DMS79 (cell line): Measurements from ENCODE around the gene DACH1.

Experiments
- DNase-seq: peaks from one replicate; lab custom pipeline; 2025; lab: John Stamatoyannopoulos, UW

DACH1 gene

DNA sequence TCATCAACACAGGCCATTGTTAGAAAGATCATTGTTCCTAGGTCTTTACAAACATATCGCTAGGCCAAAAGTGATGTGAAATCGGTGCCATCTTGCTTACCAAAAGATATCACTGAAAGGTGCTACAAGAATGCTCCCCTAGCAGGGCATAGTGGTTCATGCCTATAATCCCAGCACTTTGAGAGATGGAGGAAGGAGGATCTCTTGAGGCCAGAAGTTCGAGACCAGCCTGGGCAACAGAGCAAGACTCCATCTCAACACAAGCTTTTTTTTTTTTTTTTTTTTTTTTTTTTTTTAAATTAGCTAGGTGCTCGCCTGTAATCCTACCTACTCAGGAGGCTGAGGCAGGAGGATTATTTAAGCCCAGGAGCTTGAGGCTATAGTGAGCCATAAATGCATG lies 92.1 kb downstream of the DACH1 start:
- DNase-seq, result no peak

DNA sequence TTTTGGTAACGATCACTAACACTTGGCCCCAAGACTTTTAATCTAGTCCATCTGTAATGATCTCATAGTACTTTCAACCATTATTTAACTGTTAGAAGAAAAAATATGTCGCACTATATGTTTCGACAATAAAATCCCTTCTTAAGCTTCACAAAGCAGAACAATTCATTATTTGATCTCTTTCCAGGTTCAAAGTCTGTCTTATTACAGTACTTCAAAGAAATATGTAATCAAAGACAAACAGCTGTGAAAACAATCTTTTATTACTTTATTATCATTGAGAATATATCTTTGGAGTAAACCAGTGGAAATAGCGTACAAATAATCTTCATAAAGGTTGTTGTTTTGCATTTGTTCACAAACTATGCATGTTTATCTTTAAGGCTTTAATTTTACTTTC lies 93.5 kb downstream of the DACH1 start:
- no peak for DNase-seq

DNA sequence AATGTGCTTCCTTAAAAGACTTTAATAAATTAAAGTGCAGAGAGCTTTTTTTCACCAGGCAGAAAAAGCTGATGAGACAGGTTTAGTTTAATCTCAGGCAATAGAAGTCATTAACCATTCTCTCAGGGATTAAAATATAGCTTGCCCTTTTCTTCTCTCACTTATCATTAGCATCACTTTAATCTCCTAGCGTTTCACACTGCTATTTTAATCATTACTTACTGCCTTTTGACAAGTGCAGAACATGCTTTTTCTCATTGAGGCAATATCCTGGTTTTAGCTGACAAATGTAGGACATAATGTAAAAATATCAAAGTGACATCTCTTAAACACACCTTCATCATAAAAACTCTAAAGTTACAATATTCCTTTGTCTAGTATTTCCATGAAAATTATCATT lies 94.6 kb downstream of the DACH1 start:
- no peak for DNase-seq

DNA sequence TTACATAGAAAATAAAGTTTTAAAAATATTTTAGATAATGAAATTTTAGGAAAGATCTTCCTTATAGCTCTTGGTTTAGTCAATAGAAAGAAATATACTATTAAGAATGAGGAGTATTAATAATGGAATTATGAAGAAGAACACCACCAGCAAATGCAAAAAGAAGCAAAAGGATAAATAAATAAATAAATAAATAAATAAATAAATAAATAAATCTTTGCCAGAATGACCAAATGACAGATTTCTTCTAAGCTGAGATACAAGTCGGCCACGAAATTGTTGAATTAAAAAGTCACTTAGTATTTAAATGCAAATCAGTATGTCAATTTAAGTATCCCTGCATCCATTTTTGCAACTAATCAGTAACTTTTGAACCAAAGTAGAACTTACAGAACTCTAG lies 95.9 kb downstream of the DACH1 start:
- DNase-seq, result no peak

DNA sequence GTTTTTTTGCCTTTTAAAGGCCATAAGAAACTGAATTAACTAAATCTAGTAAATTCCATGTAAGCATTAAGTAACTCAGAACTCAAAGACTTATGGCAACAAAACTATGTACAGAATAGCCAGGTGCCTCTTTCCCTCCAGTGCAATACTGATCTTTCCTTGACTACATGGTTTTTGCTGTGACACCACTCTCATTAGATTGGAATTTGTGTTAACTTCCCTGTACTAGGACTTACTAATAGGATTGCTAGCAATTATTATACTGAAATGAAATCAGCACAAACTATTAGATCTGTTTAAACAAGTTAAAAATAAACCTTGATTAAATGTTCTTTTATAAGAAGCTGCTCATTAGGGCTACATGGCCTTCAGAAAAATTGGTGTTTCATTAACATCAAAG lies 96.3 kb downstream of the DACH1 start:
- no peak for DNase-seq

DNA sequence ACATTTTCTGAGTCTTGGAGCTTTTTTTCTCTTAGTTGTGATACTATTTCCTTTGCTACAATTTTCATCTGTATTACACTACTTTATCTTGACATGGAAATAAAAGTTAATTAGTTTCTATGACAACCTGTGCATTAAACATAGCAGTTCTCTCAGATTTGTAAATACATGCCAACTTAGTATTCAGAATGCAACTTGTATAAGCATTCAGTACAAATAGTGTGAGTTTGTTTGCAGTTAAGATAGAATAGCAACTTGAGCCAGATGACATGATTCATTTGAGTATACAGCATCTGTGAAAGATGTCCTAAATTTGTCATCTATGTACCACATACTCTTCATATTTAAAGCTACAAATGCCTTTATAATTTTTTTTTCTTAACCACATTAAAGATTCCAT lies 98.1 kb downstream of the DACH1 start:
- DNase-seq, result no peak

DNA sequence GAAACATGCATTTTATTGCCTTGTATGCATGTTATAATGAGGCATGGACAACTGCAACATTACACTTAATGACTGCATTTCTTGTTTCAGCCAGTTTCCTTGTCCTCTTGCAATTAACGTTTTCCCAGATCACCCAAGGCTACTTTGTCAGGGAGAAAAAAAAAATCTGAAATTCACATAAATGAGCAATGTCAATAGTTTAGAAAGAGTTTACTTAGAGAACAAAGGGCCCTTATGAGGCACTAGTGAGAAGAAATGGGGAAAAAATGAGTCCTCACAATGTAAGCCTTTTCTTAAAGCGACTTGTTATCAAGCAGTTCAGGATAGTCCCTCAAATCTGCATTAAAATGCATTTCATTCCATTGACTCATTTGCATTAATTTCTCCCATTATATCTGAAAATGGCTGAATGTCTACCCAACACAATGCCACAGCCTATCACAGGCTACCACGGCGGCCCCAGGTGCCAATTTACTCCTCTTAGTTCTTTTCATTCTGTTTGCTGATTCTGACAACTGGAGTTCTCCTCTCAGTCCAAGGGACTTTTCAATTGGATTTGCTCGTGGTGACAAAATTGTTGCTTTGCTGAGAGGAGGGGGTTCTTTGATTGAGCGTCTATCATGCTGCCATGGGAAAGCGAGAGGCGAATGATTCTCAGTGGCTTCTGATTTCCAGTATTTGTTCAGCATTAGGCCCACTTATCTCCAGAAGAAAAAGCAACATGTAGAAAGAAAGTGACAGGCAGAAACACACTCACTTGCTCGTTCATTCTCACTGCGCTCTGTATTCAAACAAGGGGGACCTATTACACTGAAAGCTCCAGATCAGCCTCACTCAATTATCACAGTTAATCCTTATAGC lies 107.1 kb downstream of the DACH1 start:
- DNase-seq, result peak; percentile 4

DNA sequence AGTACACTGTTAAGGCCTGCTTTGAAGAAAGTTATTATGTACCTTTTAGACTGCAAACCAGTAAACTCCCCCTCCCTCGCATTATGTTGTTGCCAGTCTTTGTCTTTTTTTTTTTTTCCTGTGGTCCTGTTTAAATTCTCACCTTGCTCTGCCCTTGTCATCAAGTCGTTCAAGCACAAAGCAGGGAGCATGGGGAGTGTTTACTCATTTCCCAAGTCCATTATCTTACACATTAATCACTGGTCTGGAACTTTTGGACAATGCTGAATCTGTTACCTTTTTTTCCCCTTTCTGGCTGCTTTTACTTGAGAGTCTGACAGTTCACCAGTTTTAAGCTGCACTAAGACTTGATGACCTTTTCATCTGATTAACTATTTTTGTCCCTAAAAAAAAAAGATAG lies 108.2 kb downstream of the DACH1 start:
- no peak for DNase-seq

DNA sequence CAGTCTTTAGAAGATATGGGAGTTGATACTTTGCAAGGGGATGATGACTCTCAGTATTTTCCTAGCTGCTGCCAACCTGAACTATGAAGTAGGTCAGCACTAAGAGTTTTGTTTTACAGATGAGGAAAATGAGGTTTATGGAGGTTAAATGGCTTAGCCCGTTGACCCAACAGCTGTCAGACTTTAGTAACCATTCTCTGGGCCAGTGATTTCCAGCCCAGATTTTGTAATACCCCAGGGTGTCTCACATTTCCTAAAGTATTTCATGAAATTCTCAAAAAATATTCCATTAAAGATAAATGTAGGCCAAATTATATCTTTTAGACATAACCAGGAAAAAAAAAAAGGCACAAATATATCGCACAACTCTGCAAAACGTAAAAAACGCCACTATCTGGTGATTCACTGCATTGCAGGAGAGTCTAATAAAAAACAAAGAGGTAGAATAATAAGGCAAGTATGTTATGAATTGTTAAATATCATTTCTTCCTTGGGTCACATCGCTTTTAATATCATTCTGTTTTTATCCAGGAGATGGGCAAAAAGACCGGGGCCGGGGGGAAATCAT lies 112.5 kb downstream of the DACH1 start:
- no peak for DNase-seq

DNA sequence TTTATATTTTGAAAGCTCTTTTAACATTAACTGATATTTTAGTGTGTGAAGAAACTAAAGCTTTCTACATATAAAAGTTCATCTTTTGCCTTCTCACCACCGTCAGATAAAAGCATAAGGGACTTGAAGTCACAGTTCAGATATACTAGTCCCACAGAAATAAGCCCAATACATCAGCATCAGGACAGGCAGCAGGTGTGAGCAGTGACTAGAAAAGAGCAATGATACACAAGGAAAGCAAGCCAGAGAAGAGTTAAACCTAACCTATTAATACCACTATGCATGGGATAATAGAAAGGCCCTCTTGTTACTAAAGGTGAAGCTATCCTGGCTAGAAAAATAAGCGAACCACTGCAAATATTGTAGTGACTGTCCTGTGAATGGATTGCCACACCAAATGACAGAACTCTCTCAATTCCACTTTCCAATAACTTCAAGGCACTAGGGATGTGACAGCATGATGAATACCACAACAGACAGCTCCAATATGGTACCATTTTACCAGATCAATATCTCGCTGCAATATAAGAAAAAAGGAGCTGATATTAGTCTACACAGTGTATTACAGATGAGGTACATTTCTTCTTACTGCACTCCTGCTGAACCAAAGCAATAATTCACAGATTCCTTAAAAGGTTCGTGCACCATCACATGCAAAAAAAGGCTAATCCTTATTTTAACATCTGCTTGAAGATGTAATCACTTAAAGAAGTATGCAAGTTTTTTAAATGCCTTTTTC lies 114.1 kb downstream of the DACH1 start:
- no peak for DNase-seq

DNA sequence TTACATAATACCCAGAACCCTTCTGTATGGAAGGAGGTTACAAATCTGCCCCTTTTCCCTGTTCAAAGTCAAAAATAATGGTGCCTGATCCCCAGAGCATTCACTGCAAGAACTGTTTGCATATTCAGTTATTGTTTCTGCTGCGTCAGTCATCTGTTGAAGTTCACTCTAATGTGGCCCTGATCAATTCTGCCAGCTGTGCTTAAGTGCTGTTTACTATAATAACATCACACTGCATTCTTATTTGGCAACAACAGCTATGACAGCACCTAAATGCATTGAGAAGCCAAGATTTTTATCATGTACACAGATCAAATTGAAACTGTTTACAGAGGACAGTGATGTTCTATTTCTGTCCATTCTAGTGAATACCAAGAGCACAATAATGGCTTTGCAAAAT lies 115.9 kb downstream of the DACH1 start:
- DNase-seq, result no peak

DNA sequence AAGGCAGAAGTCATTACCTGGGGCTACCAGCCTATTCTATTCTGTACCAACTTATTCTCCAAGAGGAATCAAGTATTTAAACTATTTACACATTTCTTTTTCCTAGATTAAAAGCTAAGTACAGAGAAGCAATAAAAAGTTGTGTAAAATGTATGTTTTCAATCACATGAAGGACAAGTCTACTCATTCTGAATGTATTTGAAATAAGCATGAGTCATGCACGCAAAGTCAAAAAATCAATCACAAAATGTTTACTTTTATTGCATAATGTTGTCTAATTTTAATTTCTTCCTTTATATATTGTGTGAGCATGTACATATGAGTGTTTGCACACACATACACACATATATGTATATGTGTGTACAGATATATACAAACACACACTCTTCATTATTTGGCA lies 136.7 kb downstream of the DACH1 start:
- DNase-seq, result no peak

DNA sequence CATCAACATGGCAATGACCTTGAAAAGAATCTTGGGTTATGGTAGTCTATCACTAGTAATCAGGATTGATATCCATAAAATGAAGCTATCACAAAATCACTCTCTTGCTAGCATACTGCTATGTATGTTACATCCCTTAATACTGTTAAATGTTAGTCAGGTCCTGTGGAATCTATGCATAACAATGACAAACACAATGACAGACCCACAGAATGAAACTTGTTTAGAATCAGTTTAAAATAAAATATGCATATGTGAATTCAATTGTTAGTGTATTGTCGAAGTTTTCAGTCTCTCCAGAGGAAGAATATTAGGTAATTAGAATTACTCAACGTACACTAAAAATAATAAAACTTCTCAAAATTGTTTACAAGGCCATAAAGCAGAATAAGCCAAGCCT lies 137.6 kb downstream of the DACH1 start:
- DNase-seq, result no peak

DNA sequence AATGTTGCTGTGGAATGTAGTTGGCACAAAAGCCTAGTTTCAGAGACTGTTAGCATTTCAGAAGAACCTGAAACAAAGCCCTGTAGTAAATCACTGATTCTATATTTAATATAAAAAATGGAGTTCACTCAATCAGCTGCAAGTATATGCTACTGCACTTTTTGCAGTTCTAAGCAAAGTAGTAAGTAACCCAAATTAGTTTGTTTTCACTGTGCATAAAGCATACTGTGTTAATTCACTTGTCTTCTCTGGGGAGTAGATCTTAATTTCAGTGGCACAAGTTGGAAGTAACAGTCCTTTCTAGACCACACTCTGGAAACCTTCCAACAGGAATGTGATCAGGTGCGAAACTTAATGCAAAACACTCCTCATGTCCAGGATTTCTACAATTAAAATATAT lies 139.3 kb downstream of the DACH1 start:
- DNase-seq, result no peak

DNA sequence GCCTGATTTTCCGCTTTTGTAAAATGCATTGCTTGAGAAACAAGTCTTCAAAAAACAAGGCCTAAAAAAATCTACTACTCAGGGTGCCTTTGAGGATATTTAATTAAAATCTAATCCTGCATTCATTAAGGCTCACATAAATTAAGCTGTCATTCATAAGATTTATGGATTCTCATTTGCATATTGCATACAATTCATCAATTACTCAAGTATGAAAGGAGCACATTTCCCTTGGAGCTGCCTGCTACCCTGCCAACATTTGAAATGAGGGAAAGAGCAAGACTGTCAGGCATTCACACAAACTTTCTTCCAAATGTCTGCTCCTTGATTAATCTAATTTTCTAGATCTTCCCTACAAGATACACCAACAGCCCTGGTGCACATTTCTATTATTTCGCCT lies 140.0 kb downstream of the DACH1 start:
- DNase-seq, result no peak

DNA sequence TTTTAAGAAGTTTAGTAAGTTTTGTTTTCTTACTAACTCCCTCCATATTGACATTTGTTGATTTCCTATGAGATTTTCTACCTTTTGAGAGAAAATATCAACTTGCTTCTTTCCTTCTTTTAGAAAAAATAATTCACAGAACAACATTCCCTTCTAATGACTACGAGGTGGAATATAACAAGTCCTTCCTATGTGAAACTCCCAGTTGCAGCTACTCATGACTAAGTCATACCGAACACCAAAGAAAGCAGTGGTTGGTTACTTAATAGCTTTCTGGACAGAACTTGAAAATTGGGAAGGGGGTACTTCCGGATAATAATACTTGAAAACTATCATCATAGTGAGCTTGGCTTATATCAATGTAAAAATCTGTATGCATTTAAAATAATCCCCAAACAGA lies 144.8 kb downstream of the DACH1 start:
- DNase-seq, result no peak

DNA sequence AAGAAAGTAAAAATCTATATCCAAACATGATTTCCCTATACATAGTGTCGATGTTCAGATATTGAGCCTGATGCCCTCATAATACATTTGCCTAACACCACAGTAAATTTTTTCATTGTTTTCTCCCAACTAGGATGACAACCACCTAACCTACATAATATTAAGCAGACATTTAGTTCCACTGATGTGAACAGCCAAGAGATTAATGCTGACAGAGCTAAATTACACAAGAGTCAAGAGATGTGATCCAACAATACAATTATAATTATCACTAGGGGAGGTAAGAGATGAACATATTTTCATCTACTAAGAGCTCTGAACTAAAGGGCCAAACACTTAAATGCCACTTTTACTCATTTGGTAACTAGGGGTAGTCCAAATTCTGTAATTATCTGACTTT lies 145.9 kb downstream of the DACH1 start:
- no peak for DNase-seq

DNA sequence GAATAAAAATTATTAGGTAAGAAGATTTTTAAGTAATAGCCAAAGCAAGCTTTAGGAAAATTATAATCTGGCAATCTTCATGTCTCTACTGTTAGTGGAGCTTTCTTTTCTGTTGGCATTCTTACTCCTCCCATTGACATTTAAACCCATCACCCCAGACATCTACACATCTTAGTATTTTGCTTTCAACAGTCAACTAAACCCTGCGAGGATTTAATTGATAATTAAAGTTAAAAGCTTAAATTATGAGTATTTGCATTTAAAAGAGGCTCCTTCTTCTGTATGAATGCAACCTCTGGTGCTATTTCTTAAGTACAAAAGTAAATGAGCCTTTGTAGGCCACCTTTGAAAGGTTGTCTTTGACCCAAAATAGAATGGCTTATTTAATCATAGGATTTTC lies 148.1 kb downstream of the DACH1 start:
- DNase-seq, result no peak

DNA sequence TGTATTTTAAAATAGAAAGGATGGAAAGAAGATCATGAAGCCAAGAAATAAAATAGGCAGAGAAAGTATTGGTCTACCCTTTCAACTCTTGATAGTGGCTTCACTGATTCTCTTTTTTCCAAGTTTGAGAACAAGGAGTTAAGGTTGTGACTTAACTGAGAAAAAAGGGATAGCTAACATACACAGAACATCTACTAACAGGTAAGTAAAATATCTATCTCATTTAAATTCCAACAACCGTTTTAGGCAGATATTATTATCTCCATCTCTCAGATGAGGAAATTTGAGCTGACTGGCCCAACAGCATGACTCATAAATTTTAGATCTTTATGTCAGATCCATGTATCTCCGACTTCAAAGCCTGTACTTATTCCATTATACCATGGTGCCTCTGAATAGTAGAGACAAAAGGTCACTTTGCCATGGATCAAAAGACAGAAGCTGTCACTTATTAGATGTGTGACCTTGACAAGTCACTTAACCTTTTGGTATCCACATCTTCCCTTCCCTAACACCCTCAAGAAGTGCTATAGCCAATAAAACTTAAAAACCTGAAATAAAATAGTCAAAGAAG lies 152.1 kb downstream of the DACH1 start:
- no peak for DNase-seq

DNA sequence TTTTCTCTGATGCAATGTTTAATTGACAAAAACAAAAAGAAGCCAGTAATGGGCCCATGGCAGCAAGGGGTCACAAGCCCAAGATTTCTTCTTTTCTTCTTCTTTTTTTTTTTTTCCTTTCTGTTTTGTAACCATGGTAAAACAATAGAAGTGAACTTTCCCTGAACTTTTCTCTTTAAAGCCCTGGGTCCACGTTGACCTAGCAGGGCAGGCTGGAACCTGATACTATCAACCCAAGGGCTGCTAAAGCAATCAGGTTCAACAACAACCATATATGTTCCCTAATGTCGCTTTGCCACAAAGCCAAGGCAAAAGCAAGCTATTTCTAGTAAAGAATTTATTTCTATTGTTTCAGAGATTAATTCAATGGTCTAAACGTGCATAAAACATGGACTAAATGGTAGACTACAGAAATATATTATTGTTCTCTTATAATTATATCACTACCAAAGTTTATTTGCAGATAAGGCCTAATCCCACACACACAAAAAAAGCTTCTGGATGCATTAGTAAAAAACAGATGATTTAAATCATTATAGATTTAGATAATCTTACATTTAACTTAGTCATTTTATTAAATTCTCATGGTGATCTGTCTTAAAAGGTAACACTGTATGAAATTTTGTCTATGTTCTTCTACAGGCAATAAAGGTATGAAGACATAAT lies 153.9 kb downstream of the DACH1 start:
- no peak for DNase-seq

DNA sequence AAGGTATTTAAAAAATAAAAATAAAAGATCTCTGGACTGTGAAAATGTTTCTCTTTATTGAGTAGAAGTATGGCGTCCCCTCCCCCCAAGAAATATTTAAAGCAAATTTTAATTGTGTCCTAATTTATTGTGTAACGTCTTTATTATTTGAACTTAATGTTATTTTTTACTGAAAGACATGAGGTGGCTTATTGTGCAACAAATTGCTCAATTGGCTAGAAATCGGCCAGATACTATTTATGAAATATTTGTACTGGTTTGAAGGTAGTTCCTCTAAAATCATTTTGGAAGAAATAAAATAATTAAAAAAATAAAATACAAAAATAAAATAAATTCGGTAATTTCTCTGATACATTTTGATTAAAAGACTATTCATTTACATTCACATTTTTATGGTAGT lies 162.3 kb downstream of the DACH1 start:
- no peak for DNase-seq

DNA sequence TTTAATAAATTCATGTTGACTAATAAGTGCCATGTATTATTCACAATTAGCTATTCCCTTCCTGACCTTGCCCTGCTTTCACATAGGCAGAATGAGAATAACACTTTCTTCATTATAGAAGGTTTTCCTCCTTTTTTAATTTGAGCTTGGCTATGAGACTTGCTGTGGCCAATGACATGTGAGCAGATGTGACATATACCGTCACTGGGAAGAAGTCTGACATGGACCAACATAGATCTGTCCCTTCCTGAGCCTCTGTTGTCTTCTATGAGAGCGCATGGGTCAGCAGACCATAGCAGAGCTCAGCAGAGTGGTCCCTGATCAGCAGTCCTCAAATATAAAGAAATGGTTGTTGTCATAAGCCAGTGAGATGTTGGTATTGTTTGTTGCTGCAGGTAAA lies 163.9 kb downstream of the DACH1 start:
- DNase-seq, result no peak
